ENCODE results near the gene RIPOR1.
A peak's percentile ranks its signal among the peaks of the same experiment; 100 is the strongest.

Gene RIPOR1

DNA sequence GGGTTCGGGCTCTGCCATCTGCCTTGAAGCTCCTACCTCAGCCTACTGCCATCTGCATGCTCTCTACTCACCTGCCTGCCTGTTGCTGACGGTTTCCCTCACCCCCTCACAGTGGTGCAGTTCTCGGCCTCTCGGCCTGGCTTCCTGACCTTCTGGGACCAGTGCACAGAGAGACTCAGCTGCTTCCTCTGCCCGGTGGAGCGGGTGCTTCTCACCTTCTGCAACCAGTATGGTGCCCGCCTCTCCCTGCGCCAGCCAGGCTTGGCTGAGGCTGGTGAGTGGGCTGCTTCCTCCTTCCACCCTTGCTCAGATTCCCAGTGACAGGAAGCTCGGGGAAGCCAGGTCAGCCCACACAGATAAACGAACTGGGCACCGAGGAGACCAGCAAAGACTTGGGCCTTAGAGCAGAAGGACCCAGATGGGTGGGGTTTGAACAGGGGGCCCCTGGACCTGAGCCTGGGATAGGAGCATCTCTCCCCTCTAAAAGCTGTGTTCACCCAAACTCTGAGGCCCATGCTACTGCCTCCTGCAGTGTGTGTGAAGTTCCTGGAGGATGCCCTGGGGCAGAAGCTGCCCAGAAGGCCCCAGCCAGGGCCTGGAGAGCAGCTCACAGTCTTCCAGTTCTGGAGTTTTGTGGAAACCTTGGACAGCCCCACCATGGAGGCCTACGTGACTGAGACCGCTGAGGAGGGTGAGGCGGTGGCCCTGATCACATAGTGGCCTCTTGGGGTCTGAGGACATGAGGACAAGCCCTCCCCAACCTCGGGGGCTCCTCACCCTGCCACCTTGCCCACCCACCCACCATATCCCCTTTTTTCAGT lies 16.4 kb downstream of the RIPOR1 start:
- Histone ChIP-seq H3K4me3 (peak overlapping the region in 5 of 10 experiments; percentile 24 to 53 (median 40); a peak in 8 of 20 replicates), H3K4me1 (peaks cover 91 to 100% (median 98%) of the 10 kb centered on the region in 10 experiments), H3K27ac (peak overlapping the region in 9 of 11 experiments; percentile 5 to 96 (median 81); a peak in 17 of 22 replicates), H3K9ac (peak overlapping the region in 10 of 11 experiments; percentile 19 to 85 (median 70); a peak in 18 of 22 replicates), H3K9me3 (replicated peaks in 1 of 11) (no peaks in the 10 kb centered on the region), H3K36me3 (peaks cover 51 to 97% (median 71%) of the 10 kb centered on the region in 11 experiments), H3K27me3 (no peaks in the 10 kb centered on the region), H4K20me1 (peaks cover 12 to 100% (median 77%) of the 10 kb centered on the region in 11 experiments; a peak in 21 of 22 replicates), H3K4me2 (peak overlapping the region; percentile 63 to 98 (median 91))
- no peak for TF ChIP-seq Cebpa-rat (IDR thresholded peaks at IDR 0.05)

DNA sequence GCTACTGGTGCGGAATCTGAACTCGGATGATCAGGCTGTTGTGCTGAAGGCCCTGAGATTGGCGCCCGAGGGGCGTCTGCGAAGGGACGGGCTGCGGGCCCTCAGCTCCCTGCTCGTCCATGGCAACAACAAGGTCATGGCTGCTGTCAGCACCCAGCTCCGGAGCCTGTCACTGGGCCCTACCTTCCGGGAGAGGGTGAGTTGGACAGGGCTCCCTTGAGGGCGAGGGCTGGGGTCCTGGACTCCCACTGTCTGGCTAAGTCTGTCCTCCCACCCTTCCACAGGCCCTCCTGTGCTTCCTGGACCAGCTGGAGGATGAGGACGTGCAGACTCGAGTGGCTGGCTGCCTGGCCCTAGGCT lies 17.0 kb downstream of the RIPOR1 start:
- Histone ChIP-seq H3K27ac (peak overlapping the region in 8 of 11 experiments; percentile 52 to 96 (median 86); a peak in 16 of 22 replicates), H3K4me1 (peaks cover 85 to 100% (median 99%) of the 10 kb centered on the region in 10 experiments), H3K9ac (peak overlapping the region in 9 of 11 experiments; percentile 28 to 85 (median 71); a peak in 16 of 22 replicates), H3K4me3 (peak overlapping the region in 3 of 10 experiments; percentile 29 to 53 (median 47); a peak in 5 of 20 replicates), H3K9me3 (replicated peaks in 1 of 11) (no peaks in the 10 kb centered on the region), H3K27me3 (no peaks in the 10 kb centered on the region), H3K4me2 (peak overlapping the region; percentile 63 to 98 (median 91)), H4K20me1 (peaks cover 12 to 97% (median 71%) of the 10 kb centered on the region in 11 experiments; a peak in 21 of 22 replicates), H3K36me3 (peaks cover 45 to 93% (median 66%) of the 10 kb centered on the region in 11 experiments)
- no peak for TF ChIP-seq Cebpa-rat (IDR thresholded peaks at IDR 0.05)

DNA sequence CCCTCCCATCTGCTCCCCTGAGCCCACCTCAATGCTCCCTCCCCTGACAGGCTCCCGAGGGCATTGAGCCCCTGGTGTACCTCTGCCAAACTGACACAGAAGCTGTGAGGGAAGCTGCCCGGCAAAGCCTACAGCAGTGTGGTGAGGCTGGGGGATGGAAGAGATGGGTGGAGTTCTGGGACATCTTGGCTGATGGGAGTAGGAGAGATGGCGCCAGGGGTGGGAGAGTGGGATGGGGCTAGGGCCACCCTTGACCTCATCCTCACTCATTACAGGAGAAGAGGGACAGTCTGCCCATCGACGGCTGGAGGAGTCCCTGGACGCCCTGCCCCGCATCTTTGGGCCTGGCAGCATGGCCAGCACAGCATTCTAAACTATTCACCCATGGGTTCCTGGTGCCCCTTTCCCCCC lies 17.5 kb downstream of the RIPOR1 start:
- Histone ChIP-seq H3K4me2 (peak overlapping the region; percentile 63 to 98 (median 91)), H3K36me3 (peaks cover 43 to 91% (median 66%) of the 10 kb centered on the region in 11 experiments), H3K9me3 (replicated peaks in 1 of 11) (no peaks in the 10 kb centered on the region), H3K4me1 (peaks cover 80 to 100% (median 99%) of the 10 kb centered on the region in 10 experiments), H3K27ac (peak overlapping the region in 8 of 11 experiments; percentile 52 to 96 (median 86); a peak in 15 of 22 replicates), H3K27me3 (no peaks in the 10 kb centered on the region), H4K20me1 (peaks cover 12 to 93% (median 66%) of the 10 kb centered on the region in 11 experiments; a peak in 21 of 22 replicates), H3K4me3 (peak overlapping the region in 3 of 10 experiments; percentile 47 to 53 (median 47); a peak in 6 of 20 replicates), H3K9ac (peak overlapping the region in 10 of 11 experiments; percentile 2 to 85 (median 72); a peak in 18 of 22 replicates)
- TF ChIP-seq Cebpa-rat (IDR thresholded peaks at IDR 0.05): no peak

DNA sequence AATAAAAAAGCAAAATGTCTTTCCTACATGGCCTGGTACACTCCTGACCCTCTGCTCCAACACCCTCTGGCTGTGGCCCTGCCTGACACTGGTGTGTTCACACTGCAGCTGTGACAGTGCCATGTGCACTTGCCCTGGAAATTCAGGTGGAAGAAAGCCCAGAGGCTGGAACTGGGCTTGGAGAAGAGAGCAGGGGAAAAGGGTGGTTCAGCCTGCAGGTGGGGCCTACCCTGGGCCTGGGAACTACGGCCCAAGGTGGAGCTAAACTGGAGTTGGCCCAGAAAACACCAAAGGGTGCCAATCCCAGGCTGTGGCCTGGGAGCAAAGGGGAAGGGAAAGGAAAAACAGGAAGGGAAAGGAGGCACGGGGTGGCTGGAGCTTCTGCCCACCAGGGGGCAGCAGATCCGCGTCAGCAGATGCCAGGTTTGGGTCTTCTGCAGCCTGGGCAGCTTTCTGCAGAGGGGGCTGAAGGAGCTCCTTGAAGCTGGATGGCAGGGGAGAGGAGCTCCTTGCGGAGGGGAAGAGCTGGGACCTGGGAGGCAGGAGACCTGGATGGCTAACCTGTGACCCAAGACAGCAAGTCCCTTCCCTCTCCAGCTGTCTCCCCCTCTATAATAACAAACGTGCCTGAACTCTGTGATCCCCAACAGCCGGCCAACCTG lies 18.3 kb downstream of the RIPOR1 start:
- Histone ChIP-seq H3K4me1 (peaks cover 79 to 100% (median 99%) of the 10 kb centered on the region in 10 experiments), H3K36me3 (peaks cover 39 to 90% (median 66%) of the 10 kb centered on the region in 11 experiments), H3K27me3 (no peaks in the 10 kb centered on the region), H3K9me3 (replicated peaks in 1 of 11) (no peaks in the 10 kb centered on the region), H4K20me1 (peaks cover 4 to 85% (median 58%) of the 10 kb centered on the region in 11 experiments; a peak in 21 of 22 replicates), H3K27ac (peak overlapping the region in 10 of 11 experiments; percentile 38 to 96 (median 81); a peak in 18 of 22 replicates), H3K9ac (peak overlapping the region; percentile 44 to 85 (median 71); a peak in 19 of 22 replicates), H3K4me2 (peak overlapping the region; percentile 63 to 98 (median 91)), H3K4me3 (peak overlapping the region in 7 of 10 experiments; percentile 37 to 53 (median 47); a peak in 14 of 20 replicates)
- no peak for TF ChIP-seq Cebpa-rat (IDR thresholded peaks at IDR 0.05)

DNA sequence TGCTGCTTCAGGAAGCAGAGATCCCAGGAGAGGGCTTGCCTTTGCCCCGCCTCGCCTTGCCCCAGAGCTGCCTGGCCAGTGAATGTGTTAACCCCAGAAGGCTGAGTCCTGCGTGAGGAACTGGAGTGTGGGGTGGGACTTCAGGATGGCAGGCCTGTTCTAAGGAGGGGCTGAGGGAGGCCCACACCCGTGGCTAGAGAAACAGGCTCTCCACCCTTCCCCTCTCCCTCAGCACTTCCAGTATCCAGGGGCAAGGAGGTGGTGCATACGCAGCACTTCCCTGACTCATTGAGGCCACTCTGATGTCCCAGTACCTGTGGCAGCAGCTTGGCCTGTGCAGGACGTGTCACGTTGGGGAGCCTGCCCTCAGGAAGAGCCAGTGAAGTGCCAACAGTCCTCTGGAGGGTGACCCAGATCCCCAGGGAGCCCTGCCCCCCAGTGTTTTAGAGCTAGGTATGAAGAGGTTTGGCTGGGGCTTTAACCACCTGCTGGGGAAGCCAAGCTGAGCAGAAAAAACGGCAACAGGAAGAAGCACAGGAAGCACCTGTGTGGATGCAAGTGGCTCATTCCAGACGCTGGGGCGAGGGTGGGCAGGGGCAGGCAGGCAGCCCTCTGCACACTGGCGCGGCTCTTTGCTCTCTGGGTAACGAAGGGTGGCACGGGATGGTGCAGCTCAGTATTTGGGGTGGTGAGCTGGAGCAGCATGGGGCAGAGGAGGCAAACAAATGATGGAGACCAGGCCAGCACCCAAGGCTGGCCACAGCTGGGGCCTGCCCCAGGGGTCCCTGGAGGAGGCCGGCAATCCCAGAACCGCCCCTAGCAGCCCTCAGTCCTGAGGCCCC lies 19.0 kb downstream of the RIPOR1 start:
- H3K4me1 ChIP-seq: peaks cover 80 to 100% (median 100%) of the 10 kb centered on the region in 10 experiments
- H4K20me1 ChIP-seq: peaks cover 0 to 77% (median 53%) of the 10 kb centered on the region in 11 experiments; a peak in 19 of 22 replicates
- TF ChIP-seq Cebpa-rat (IDR thresholded peaks at IDR 0.05): no peak
- peak overlapping the region in 7 of 10 experiments; percentile 37 to 53 (median 47); a peak in 14 of 20 replicates for H3K4me3 ChIP-seq
- H3K4me2 ChIP-seq: peak overlapping the region; percentile 63 to 98 (median 91)
- peak overlapping the region in 10 of 11 experiments; percentile 38 to 96 (median 81); a peak in 20 of 22 replicates for H3K27ac ChIP-seq
- H3K9me3 ChIP-seq (replicated peaks in 1 of 11): no peaks in the 10 kb centered on the region
- H3K9ac ChIP-seq: peak overlapping the region; percentile 44 to 85 (median 71); a peak in 20 of 22 replicates
- H3K27me3 ChIP-seq: no peaks in the 10 kb centered on the region
- peaks cover 35 to 86% (median 60%) of the 10 kb centered on the region in 11 experiments for H3K36me3 ChIP-seq

DNA sequence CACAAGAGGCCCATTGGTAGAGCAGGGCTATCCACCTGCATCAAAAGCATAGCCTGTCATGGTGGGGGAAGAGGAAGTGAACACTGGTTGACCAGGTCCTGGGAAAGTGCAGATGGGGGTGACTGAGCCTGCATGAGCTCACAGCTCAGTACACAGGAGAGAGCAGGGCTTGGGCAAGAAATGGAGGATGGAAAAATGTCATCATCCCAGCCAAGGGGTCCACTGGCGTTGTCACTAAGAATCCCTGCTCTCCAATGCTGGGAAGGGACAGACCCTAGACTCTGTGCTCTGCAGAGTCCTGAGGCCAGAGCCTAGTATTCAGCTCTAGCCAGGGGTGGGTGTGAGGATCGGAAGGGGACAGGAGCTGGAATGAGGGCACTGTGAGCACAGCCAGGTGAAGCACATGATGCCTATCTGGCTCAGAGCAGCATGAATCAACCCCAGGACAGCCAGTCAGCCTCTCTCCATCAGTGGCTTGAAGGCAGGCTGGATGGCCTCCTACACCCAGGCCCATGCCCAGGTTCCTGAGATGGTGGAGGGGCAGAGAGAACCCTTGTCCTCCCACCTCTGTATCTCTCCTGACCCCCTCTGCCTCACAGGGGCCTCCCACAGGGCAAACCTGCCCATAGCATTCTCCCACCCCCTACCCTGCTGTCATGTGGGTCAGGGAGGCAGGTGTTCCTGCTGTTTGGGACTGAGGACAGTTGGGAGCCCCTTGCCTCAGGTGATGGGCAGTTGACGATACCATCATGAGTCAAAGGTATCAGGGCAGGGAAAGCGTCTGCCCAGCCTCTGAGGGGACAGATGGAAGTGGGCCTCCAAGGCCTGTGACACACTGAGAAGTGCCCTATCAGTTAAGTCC lies 19.9 kb downstream of the RIPOR1 start:
- H3K9ac ChIP-seq: peak overlapping the region; percentile 16 to 85 (median 71); a peak in 20 of 22 replicates

DNA sequence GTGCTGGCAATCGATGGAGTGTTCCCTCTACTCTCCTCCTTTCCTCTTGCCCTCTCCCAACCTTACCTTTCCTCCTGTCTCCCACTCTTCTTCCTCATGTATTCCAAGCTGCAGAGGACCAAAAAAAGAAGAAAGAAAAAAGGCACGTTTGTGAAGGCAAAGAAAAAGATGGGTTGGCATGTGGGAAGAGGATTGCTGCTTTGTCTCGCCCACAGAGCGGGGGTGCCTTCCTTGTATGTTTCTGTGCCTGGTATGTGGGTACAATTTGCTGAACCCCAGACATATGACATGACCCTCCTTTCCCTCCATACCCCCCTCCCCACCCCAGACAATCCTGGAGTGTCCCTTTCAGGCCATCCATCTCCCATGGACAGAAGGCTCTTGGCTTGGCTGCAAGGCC lies 20.6 kb downstream of the RIPOR1 start:
- Histone ChIP-seq H3K4me3 (peak overlapping the region in 3 of 10 experiments; percentile 5 to 47 (median 15); a peak in 2 of 20 replicates), H3K36me3 (peaks cover 21 to 75% (median 45%) of the 10 kb centered on the region in 11 experiments; a peak in 20 of 22 replicates), H3K27me3 (no peaks in the 10 kb centered on the region), H3K9ac (peak overlapping the region in 10 of 11 experiments; percentile 16 to 85 (median 72); a peak in 18 of 22 replicates), H4K20me1 (peaks cover 0 to 61% (median 38%) of the 10 kb centered on the region in 11 experiments; a peak in 19 of 22 replicates), H3K4me1 (peaks cover 80 to 100% (median 100%) of the 10 kb centered on the region in 10 experiments), H3K4me2 (peak overlapping the region in 10 of 11 experiments; percentile 79 to 98 (median 92); a peak in 18 of 22 replicates), H3K27ac (peak overlapping the region in 10 of 11 experiments; percentile 38 to 96 (median 81); a peak in 18 of 22 replicates), H3K9me3 (replicated peaks in 1 of 11) (no peaks in the 10 kb centered on the region)
- TF ChIP-seq Cebpa-rat (IDR thresholded peaks at IDR 0.05): no peak

More for the DNA sequence above, 19.9 kb downstream of the RIPOR1 start:
- Histone ChIP-seq H3K4me1 (peaks cover 80 to 100% (median 100%) of the 10 kb centered on the region in 10 experiments), H3K9me3 (replicated peaks in 1 of 11) (no peaks in the 10 kb centered on the region), H3K27ac (peak overlapping the region; percentile 13 to 96 (median 81); a peak in 21 of 22 replicates), H4K20me1 (peaks cover 0 to 69% (median 45%) of the 10 kb centered on the region in 11 experiments; a peak in 19 of 22 replicates), H3K4me2 (peak overlapping the region; percentile 63 to 98 (median 91)), H3K4me3 (peak overlapping the region in 7 of 10 experiments; percentile 37 to 53 (median 47); a peak in 12 of 20 replicates), H3K36me3 (peaks cover 27 to 77% (median 53%) of the 10 kb centered on the region in 11 experiments), H3K27me3 (no peaks in the 10 kb centered on the region)
- TF ChIP-seq Cebpa-rat (IDR thresholded peaks at IDR 0.05): no peak
